Measurements from ENCODE around the gene TMEM131L.

- TF ChIP-seq POLR2A (IDR thresholded peaks at IDR 0.05) (no peak), CTCF (IDR thresholded peaks at IDR 0.05) (no peak)
Measured at GRCh38 chr4:153450544-153450917, 15.6 kb upstream of the TMEM131L start.
